Measurements from ENCODE around the gene IGHMBP2. TPM values are rescaled to one million over a fixed set of nuclear protein-coding genes. Genes with fewer than 3 reads are reported as not detected.

Gene IGHMBP2
- total RNA-seq, 1 experiment from 2014 or later = 27.0 TPM

DNA sequence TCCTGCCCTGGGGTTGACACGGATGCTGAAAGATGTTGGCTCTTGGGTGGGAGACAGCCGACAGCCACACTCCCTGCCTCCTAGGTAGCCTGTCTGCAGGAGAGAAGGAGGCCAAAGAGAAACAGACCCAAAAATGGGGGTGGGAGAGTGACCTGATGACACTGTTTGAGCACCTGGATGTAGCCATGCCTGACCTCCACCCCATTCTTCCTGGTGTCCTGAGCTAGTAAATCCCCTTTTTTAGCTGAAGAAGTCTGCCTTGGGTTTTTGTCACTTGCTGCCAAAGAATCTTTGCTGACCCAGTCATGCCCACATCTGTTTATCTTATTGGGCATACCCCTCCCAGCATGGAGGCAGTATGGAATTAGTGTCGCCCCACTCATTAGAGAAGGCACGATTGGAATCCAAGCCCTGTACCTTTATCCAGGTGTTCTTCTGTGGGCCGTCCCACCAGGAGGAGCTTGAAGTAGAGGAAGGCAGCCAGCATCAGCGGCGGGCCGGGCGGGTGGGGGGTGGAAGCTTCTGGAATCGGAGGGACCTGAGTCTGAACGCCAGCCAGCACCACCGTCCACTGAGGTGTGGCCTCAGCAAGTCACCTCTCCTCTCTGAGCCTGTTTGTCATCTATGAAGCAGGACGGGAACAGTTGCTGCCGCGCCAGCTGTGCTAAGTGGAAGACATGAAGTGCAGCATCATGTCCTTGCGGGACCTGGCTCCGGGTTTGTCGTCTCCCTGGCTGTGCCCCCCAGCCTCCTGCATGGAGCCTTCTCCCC lies 37.8 kb downstream of the IGHMBP2 start:
- Histone ChIP-seq H3K27me3 (ENCODE audit: insufficient read depth, low read depth) (no peaks in the 10 kb centered on the region), H3K79me2 (ENCODE audit: low read depth) (no peaks in the 10 kb centered on the region), H3K27ac (no peak overlapping the region), H3K9me2 (ENCODE audit: insufficient read depth) (no peaks in the 10 kb centered on the region), H3K4me1 (replicated peaks; ENCODE audit: insufficient read depth) (no peaks in the 10 kb centered on the region), H3K4me2 (no peak overlapping the region), H3K4me3 (no peak overlapping the region), H3K9me3 (ENCODE audit: insufficient read depth, low read depth) (no peaks in the 10 kb centered on the region), H3K36me3 (ENCODE audit: low read depth) (no peaks in the 10 kb centered on the region), H3F3A (ENCODE audit: insufficient read depth, low read depth) (0 out of 2 replicates have a peak, but pooled peaks cover 7% of the 10 kb centered on the region), H2AFZ (no peak overlapping the region), H4K20me1 (ENCODE audit: insufficient read depth) (no peaks in the 10 kb centered on the region)
- intact Hi-C loops (cut with micrococcal nuclease; ENCODE audit: unreplicated experiment) = no loop called here
- ChIA-PET CTCF (no interaction called here), POLR2A (ENCODE audit: unreplicated experiment) (interaction anchor here (0.7 kb wide), 1 partner anchor 751 kb away, joined by 5 read pairs; no protein-coding TSS in a partner anchor)
- DNase-seq = no peak
- no TSS peak for BruUV-seq (replicated peaks)
- TF ChIP-seq, protein P1, sequence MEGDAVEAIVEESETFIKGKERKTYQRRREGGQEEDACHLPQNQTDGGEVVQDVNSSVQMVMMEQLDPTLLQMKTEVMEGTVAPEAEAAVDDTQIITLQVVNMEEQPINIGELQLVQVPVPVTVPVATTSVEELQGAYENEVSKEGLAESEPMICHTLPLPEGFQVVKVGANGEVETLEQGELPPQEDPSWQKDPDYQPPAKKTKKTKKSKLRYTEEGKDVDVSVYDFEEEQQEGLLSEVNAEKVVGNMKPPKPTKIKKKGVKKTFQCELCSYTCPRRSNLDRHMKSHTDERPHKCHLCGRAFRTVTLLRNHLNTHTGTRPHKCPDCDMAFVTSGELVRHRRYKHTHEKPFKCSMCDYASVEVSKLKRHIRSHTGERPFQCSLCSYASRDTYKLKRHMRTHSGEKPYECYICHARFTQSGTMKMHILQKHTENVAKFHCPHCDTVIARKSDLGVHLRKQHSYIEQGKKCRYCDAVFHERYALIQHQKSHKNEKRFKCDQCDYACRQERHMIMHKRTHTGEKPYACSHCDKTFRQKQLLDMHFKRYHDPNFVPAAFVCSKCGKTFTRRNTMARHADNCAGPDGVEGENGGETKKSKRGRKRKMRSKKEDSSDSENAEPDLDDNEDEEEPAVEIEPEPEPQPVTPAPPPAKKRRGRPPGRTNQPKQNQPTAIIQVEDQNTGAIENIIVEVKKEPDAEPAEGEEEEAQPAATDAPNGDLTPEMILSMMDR (conservative IDR thresholded peaks at IDR 0.05) = no peak
- TF ChIP-seq EZH2 (IDR thresholded peaks at IDR 0.05; ENCODE audit: low read depth) = no peak

DNA sequence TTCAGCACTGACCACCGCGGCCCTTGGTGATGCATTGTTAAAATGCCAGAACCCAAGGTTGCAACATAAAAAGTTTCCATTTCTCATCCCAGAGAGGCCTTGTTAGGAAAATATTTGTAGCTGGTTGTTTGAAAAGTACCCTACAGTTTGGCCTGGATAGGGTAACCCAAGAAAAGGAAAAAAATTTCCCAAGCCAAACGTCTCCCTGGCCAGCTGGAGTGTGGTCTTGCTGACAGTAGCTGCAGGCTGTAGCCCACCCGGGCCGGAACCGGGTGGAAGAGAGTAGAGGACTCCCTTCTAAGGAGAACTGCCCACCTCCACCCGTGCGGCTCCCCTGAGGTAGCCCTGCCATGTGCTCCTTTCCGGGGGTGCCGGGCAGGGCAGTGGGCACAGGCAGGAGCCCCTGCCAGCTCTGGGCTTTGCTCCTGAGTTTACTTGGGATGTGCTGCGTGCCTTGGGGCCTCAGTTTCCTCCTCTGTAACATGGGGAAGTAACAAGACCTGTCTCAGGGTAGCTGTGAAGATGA lies 38.5 kb downstream of the IGHMBP2 start:
- POLR2A ChIA-PET (ENCODE audit: unreplicated experiment) = interaction anchor here (0.7 kb wide), 1 partner anchor 750 kb away, joined by 5 read pairs; no protein-coding TSS in a partner anchor
- intact Hi-C loops (cut with micrococcal nuclease; ENCODE audit: unreplicated experiment) = no loop called here
- Histone ChIP-seq H3K27me3 (ENCODE audit: insufficient read depth, low read depth) (no peaks in the 10 kb centered on the region), H3K4me1 (replicated peaks; ENCODE audit: insufficient read depth) (no peaks in the 10 kb centered on the region), H3K4me2 (no peak overlapping the region), H4K20me1 (ENCODE audit: insufficient read depth) (no peaks in the 10 kb centered on the region), H3K4me3 (no peak overlapping the region), H3K9me3 (ENCODE audit: insufficient read depth, low read depth) (no peaks in the 10 kb centered on the region), H2AFZ (no peak overlapping the region), H3K36me3 (ENCODE audit: low read depth) (no peaks in the 10 kb centered on the region), H3K79me2 (ENCODE audit: low read depth) (no peaks in the 10 kb centered on the region), H3K27ac (no peak overlapping the region), H3F3A (ENCODE audit: insufficient read depth, low read depth) (0 out of 2 replicates have a peak, but pooled peaks cover 7% of the 10 kb centered on the region), H3K9me2 (ENCODE audit: insufficient read depth) (no peaks in the 10 kb centered on the region)
- CTCF ChIA-PET = no interaction called here
- no peak for DNase-seq
- TF ChIP-seq EZH2 (IDR thresholded peaks at IDR 0.05; ENCODE audit: low read depth) = no peak
- TF ChIP-seq, protein P1 (conservative IDR thresholded peaks at IDR 0.05) = no peak
- BruUV-seq (replicated peaks) = no TSS peak

DNA sequence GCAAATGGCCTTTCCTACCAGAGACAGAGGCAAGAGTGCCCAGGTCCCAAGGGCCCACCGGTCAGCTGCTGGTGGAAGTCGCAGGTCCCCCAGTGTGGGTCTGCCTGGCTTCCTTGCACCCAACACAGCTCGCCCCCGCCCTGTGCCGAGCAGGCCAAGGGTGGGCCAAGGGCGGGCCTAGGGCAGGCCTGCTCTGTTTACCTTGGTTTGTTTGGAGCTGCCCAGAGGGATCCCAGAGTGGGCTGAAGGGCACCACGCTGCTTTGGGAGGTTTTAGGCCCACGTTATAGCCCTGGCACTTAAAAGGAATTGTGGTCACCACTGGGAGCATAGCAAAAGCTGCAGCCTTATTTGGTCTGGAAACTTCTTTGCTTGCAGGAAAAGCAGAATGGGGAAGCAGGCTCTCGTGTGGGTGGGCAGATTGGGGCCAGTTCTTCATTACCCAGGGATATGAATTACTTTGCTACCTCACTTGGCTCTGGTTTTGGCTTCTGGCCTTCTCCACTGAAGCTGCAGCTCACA lies 39.1 kb downstream of the IGHMBP2 start:
- H3K9me2 ChIP-seq (ENCODE audit: insufficient read depth) = no peaks in the 10 kb centered on the region
- H3K27ac ChIP-seq = no peak overlapping the region
- H4K20me1 ChIP-seq (ENCODE audit: insufficient read depth) = no peaks in the 10 kb centered on the region
- POLR2A ChIA-PET (ENCODE audit: unreplicated experiment) = no interaction called here
- no peaks in the 10 kb centered on the region for H3K36me3 ChIP-seq (ENCODE audit: low read depth)
- H3F3A ChIP-seq (ENCODE audit: insufficient read depth, low read depth) = 0 out of 2 replicates have a peak, but pooled peaks cover 7% of the 10 kb centered on the region
- H2AFZ ChIP-seq = no peak overlapping the region
- no peak overlapping the region for H3K4me2 ChIP-seq
- no peaks in the 10 kb centered on the region for H3K27me3 ChIP-seq (ENCODE audit: insufficient read depth, low read depth)
- TF ChIP-seq, protein P1 (conservative IDR thresholded peaks at IDR 0.05) = no peak
- TF ChIP-seq EZH2 (IDR thresholded peaks at IDR 0.05; ENCODE audit: low read depth) = no peak
- no peaks in the 10 kb centered on the region for H3K4me1 ChIP-seq (replicated peaks; ENCODE audit: insufficient read depth)
- BruUV-seq (replicated peaks) = TSS peak; percentile 21
- CTCF ChIA-PET = no interaction called here
- no peaks in the 10 kb centered on the region for H3K9me3 ChIP-seq (ENCODE audit: insufficient read depth, low read depth)
- H3K79me2 ChIP-seq (ENCODE audit: low read depth) = no peaks in the 10 kb centered on the region
- DNase-seq = no peak
- H3K4me3 ChIP-seq = no peak overlapping the region
- intact Hi-C loops (cut with micrococcal nuclease; ENCODE audit: unreplicated experiment) = no loop called here
